NOMO-1 (cell line): ENCODE data around the gene PSAT1.

Source experiments
- DNase-seq, 2 experiments: peaks; one replicate each; lab custom pipeline; 2025; ENCODE audit not compliant: unreplicated experiment in 2 of 2; lab: John Stamatoyannopoulos, UW

PSAT1 gene

GRCh38 chr9:78358329-78359051 is 61.6 kb downstream of the PSAT1 start:
- DNase-seq = no peak

- DNase-seq = no peak
Observed at GRCh38 chr9:78363221-78363620, 66.3 kb downstream of the PSAT1 start.

GRCh38 chr9:78365748-78366697 is 69.1 kb downstream of the PSAT1 start:
- no peak for DNase-seq

GRCh38 chr9:78366827-78367226 is 69.9 kb downstream of the PSAT1 start:
- DNase-seq = no peak

- no peak for DNase-seq
Observed at GRCh38 chr9:78368236-78368635, 71.3 kb downstream of the PSAT1 start.

- no peak for DNase-seq
Observed at GRCh38 chr9:78369639-78370219, 72.8 kb downstream of the PSAT1 start.

- DNase-seq = no peak
Observed at GRCh38 chr9:78370991-78371390, 74.1 kb downstream of the PSAT1 start.

- DNase-seq = no peak
Observed at GRCh38 chr9:78371981-78372380, 75.1 kb downstream of the PSAT1 start.
